HCT116 (cell line): Measurements from ENCODE around the gene P4HB. TPM values are rescaled to one million over a fixed set of nuclear protein-coding genes. Genes with fewer than 3 reads are reported as not detected.

Experiments
- ATAC-seq: fragments of 200-7000 bp; cut with Tn5 transposase; 2 replicates; pipeline ENCODE4 v1.9.1; 2020; ENCODE audit warnings: mild to moderate bottlenecking, moderate library complexity
- BruUV-seq: library from RNA; stranded (reverse); fragments of 400-500 nt; replicated peaks from 2 replicates; lab custom pipeline; 2021; lab: Mats Ljungman, UMichigan
- CTCF ChIA-PET: fragments of 300-600 bp; sonication (Branson Sonifier 250); formaldehyde crosslinking; loops from one replicate; lab custom pipeline; 2021; ENCODE audit warnings: antibody characterized with exemption; lab: Charles Lee
- POLR2A ChIA-PET: fragments of 300-600, 350-600 bp; sonication (Branson Sonifier 250); formaldehyde crosslinking; loops from one replicate; lab custom pipeline; 2021; ENCODE audit warnings: antibody characterized with exemption; lab: Charles Lee
- RAD21 ChIA-PET, 2 experiments: fragments of 300-600 bp; sonication (Branson Sonifier 250); formaldehyde crosslinking; loops; one replicate each; lab custom pipeline; 2023; ENCODE audit warnings: low total read pairs in 2 of 2; ENCODE audit not compliant: uncharacterized antibody in 2 of 2, unreplicated experiment in 2 of 2, low non-redundant PET in 1 of 2; lab: Charles Lee
- DNase-seq: peaks from one replicate; pipeline ENCODE4 v3.0.0-alpha.2; 2010; ENCODE audit warnings: low read depth, low spot score
- H2AFZ ChIP-seq: fragments of 200-600 bp; shearing (Covaris generic), sonication (generic); 2 replicates; pipeline ENCODE4 v1.6.1; 2017; ENCODE audit warnings: low read depth, mixed run types, mixed read lengths, antibody characterized with exemption, low read length; ENCODE audit not compliant: poor library complexity, severe bottlenecking
- H3K27ac ChIP-seq: 2 replicates; pipeline ENCODE4 v1.5.1; 2012; ENCODE audit warnings: low read depth, low read length
- H3K27me3 ChIP-seq: fragments of 200-600 bp; sonication (generic); 2 replicates; pipeline ENCODE4 v1.6.1; 2016; ENCODE audit warnings: mixed run types, low read length, mixed read lengths; ENCODE audit not compliant: insufficient read depth
- H3K36me3 ChIP-seq, 2 experiments: fragments of 200-500 bp in 1 of 2; fragments of 200-600 bp in 1 of 2; sonication (Bioruptor generic) in 1 of 2; sonication (generic) in 1 of 2; 2 replicates each; pipeline versions ENCODE4 v1.5.1 to v1.6.1; 2014 to 2016; ENCODE audit warnings: low read length in 2 of 2, inconsistent platforms in 1 of 2, mixed read lengths in 1 of 2, mixed run types in 1 of 2; ENCODE audit not compliant: insufficient read depth in 2 of 2, control insufficient read depth in 1 of 2
- H3K4me1 ChIP-seq, 2 experiments: fragments of 200-600 bp in 1 of 2; sonication (generic) in 1 of 2; 2 replicates each; pipeline versions ENCODE4 v1.5.1 to v1.6.1; 2012 to 2017; ENCODE audit warnings: low read length in 2 of 2, inconsistent platforms in 1 of 2, mild to moderate bottlenecking in 1 of 2, mixed read lengths in 1 of 2, mixed run types in 1 of 2, moderate library complexity in 1 of 2; ENCODE audit not compliant: insufficient read depth in 2 of 2, control insufficient read depth in 1 of 2
- H3K4me2 ChIP-seq: fragments of 200-600 bp; sonication (generic); 2 replicates; pipeline ENCODE4 v1.6.1; 2017; ENCODE audit warnings: mixed run types, low read length, mixed read lengths
- H3K4me3 ChIP-seq, 2 experiments: fragments of 200-600 bp in 1 of 2; sonication (generic) in 1 of 2; replicated peaks in 1 of 2; 2 replicates each; pipeline ENCODE4 v1.5.1; 2011 to 2016; ENCODE audit warnings: low read length in 2 of 2, control low read depth in 1 of 2, low read depth in 1 of 2, mild to moderate bottlenecking in 1 of 2, mixed read lengths in 1 of 2, mixed run types in 1 of 2
- H3K79me2 ChIP-seq: fragments of 200-600 bp; sonication (generic); 2 replicates; pipeline ENCODE4 v1.6.1; 2017; ENCODE audit warnings: mild to moderate bottlenecking, mixed run types, low read length, moderate library complexity, mixed read lengths; ENCODE audit not compliant: insufficient read depth
- H3K9ac ChIP-seq: fragments of 200-600 bp; sonication (generic); 2 replicates; pipeline ENCODE4 v1.6.1; 2016; ENCODE audit warnings: low read length, mixed read lengths
- H3K9me2 ChIP-seq: fragments of 200-600 bp; sonication (generic), shearing (Covaris generic); 2 replicates; pipeline ENCODE4 v1.6.1; 2017; ENCODE audit warnings: mixed run types, mild to moderate bottlenecking, moderate library complexity; ENCODE audit not compliant: insufficient read depth
- H3K9me3 ChIP-seq, 2 experiments: fragments of 200-500 bp in 1 of 2; fragments of 200-600 bp in 1 of 2; sonication (Bioruptor generic) in 1 of 2; sonication (generic) in 1 of 2; 2 replicates each; pipeline ENCODE4 v1.6.1; 2014 to 2017; ENCODE audit warnings: low read length in 2 of 2, mixed read lengths in 2 of 2, inconsistent platforms in 1 of 2, low read depth in 1 of 2, mild to moderate bottlenecking in 1 of 2, mixed run types in 1 of 2, moderate library complexity in 1 of 2; ENCODE audit not compliant: control insufficient read depth in 1 of 2, insufficient read depth in 1 of 2
- H4K20me1 ChIP-seq: fragments of 200-600 bp; sonication (generic), shearing (Covaris generic); 2 replicates; pipeline ENCODE4 v1.6.1; 2017; ENCODE audit warnings: mixed run types, mild to moderate bottlenecking, moderate library complexity; ENCODE audit not compliant: insufficient read depth
- CBX3 ChIP-seq: IDR thresholded peaks from 2 replicates; pipeline ENCODE4 v1.6.1; 2012; ENCODE audit warnings: low read depth
- CTCF ChIP-seq, 3 experiments: fragments of 200-600 bp in 1 of 3; sonication (generic) in 1 of 3; IDR thresholded peaks in 2 of 3; conservative IDR thresholded peaks in 1 of 3; 2 replicates each; pipeline ENCODE4 v1.5.1; 2012 to 2017; ENCODE audit warnings: low read depth in 2 of 3, low read length in 2 of 3, antibody characterized with exemption in 1 of 3, borderline replicate concordance in 1 of 3, control low read depth in 1 of 3, mild to moderate bottlenecking in 1 of 3, mixed read lengths in 1 of 3, mixed run types in 1 of 3, moderate library complexity in 1 of 3; ENCODE audit not compliant: insufficient read depth in 1 of 3
- EGR1 ChIP-seq: IDR thresholded peaks from 2 replicates; pipeline ENCODE4 v1.6.1; 2012; ENCODE audit warnings: low read depth
- EZH2 ChIP-seq: fragments of 200-600 bp; sonication (generic); IDR thresholded peaks from 2 replicates; pipeline ENCODE4 v1.6.1; 2017; ENCODE audit warnings: antibody characterized with exemption, mixed run types
- POLR2AphosphoS5 ChIP-seq: IDR thresholded peaks from 2 replicates; pipeline ENCODE4 v1.6.1; 2011; ENCODE audit warnings: mild to moderate bottlenecking, low read depth, low read length, moderate library complexity
- SP1 ChIP-seq: IDR thresholded peaks from 2 replicates; pipeline ENCODE4 v1.6.1; 2012; ENCODE audit warnings: low read depth
- TCF7L2 ChIP-seq: IDR thresholded peaks from 2 replicates; pipeline ENCODE4 v1.7.0; 2011; ENCODE audit warnings: borderline replicate concordance, inconsistent platforms; ENCODE audit not compliant: insufficient read depth, insufficient read length; ENCODE audit errors: extremely low read depth
- ZFX ChIP-seq: fragments of 450-650 bp; IDR thresholded peaks from 2 replicates; pipeline ENCODE4 v1.6.1; 2017
- ZNF274 ChIP-seq: fragments of 200-500 bp; sonication (Bioruptor generic); IDR thresholded peaks from 2 replicates; pipeline ENCODE4 v1.6.1; 2014; ENCODE audit warnings: mild to moderate bottlenecking, low read depth, low read length, inconsistent platforms
- intact Hi-C: fragments of 100-400 bp; cut with micrococcal nuclease; formaldehyde crosslinking; loops from 2 replicates; pipeline ENCODE4 v1.10.0; 2022
- total RNA-seq: library from RNA; stranded (reverse); gene quantifications from one replicate; pipeline ENCODE4 v1.2.1, GENCODE V29; 2021; ENCODE audit not compliant: unreplicated experiment
- TF ChIP-seq, protein P1 (sequence below): IDR thresholded peaks from 2 replicates; pipeline ENCODE4 v1.6.1; 2011; ENCODE audit warnings: mild to moderate bottlenecking, low read length, moderate library complexity; ENCODE audit not compliant: insufficient replicate concordance; ENCODE audit errors: extremely low read depth
- TF ChIP-seq, protein P2 (sequence below): IDR thresholded peaks from 2 replicates; pipeline ENCODE4 v1.6.1; 2012

Gene P4HB
- total RNA-seq, 1 experiment from 2014 or later = 1,043 TPM

DNA sequence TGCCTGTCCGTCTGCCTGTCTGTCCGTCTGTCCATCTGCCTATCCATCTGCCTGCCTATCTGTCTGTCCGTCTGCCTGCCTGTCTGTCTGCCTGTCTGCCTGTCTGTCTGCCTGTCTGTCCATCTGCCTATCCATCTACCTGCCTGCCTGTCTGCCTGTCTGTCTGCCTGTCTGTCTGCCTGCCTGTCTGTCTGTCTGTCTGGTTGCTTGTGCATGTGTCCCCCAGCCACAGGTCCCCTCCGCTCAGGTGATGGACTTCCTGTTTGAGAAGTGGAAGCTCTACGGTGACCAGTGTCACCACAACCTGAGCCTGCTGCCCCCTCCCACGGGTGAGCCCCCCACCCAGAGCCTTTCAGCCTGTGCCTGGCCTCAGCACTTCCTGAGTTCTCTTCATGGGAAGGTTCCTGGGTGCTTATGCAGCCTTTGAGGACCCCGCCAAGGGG, 50.8 kb downstream of the P4HB start:
- H3K4me3 ChIP-seq = no peak overlapping the region
- TF ChIP-seq SP1 (no peak), ZFX (no peak), CTCF (IDR thresholded peaks at IDR 0.05 in 2 of 3, conservative IDR thresholded peaks at IDR 0.05 in 1 of 3; ENCODE audit: borderline replicate concordance in 1 of 3, insufficient read depth in 1 of 3, low read depth in 2 of 3, low read length in 2 of 3) (no peak), EZH2 (no peak), EGR1 (no peak), TCF7L2 (no peak), ZNF274 (no peak), POLR2AphosphoS5 (no peak), CBX3 (no peak)
- TF ChIP-seq, protein P1, sequence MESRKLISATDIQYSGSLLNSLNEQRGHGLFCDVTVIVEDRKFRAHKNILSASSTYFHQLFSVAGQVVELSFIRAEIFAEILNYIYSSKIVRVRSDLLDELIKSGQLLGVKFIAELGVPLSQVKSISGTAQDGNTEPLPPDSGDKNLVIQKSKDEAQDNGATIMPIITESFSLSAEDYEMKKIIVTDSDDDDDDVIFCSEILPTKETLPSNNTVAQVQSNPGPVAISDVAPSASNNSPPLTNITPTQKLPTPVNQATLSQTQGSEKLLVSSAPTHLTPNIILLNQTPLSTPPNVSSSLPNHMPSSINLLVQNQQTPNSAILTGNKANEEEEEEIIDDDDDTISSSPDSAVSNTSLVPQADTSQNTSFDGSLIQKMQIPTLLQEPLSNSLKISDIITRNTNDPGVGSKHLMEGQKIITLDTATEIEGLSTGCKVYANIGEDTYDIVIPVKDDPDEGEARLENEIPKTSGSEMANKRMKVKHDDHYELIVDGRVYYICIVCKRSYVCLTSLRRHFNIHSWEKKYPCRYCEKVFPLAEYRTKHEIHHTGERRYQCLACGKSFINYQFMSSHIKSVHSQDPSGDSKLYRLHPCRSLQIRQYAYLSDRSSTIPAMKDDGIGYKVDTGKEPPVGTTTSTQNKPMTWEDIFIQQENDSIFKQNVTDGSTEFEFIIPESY = no peak
- TF ChIP-seq, protein P2, sequence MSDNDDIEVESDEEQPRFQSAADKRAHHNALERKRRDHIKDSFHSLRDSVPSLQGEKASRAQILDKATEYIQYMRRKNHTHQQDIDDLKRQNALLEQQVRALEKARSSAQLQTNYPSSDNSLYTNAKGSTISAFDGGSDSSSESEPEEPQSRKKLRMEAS = no peak
- no peak overlapping the region for H3K9ac ChIP-seq
- no peaks in the 10 kb centered on the region for H3K36me3 ChIP-seq
- BruUV-seq = no TSS peak
- H3K9me3 ChIP-seq = no peaks in the 10 kb centered on the region
- ATAC-seq (no peak), DNase-seq (no peak)
- ChIA-PET RAD21 (no interaction called here), POLR2A (no interaction called here), CTCF (no interaction called here)
- no peaks in the 10 kb centered on the region for H3K9me2 ChIP-seq
- no peak overlapping the region for H3K27ac ChIP-seq
- H3K27me3 ChIP-seq = peaks cover 13% of the 10 kb centered on the region; the same call in 1 of the 2 replicates
- intact Hi-C loops = no loop called here
- H4K20me1 ChIP-seq = no peaks in the 10 kb centered on the region
- no peak overlapping the region for H3K4me2 ChIP-seq
- peaks cover 0 to 6% of the 10 kb centered on the region in 2 experiments; a peak in 2 of 4 replicates for H3K4me1 ChIP-seq
- no peak overlapping the region for H2AFZ ChIP-seq
- H3K79me2 ChIP-seq = no peaks in the 10 kb centered on the region
